Cortex of kidney (tissue), 1 donor: ENCODE data around the gene PAGR1.
"Not testable (repeated sequence)": the region's sequence is repeated elsewhere in the genome, so short reads cannot be mapped to it uniquely, and the experiment has no call there.

Experiments used
- DNase-seq: peaks from one replicate; lab custom pipeline; 2025; lab: John Stamatoyannopoulos, UW

The PAGR1 gene

GRCh38 chr16:29791845-29792807, 23.8 kb upstream of the PAGR1 start:
- no peak for DNase-seq

GRCh38 chr16:29793153-29793552, 22.8 kb upstream of the PAGR1 start:
- not testable (repeated sequence) for DNase-seq

GRCh38 chr16:29794231-29794710, 21.7 kb upstream of the PAGR1 start:
- no peak for DNase-seq

GRCh38 chr16:29802416-29802935, 13.5 kb upstream of the PAGR1 start:
- no peak for DNase-seq

GRCh38 chr16:29804020-29804419, 11.9 kb upstream of the PAGR1 start:
- no peak for DNase-seq

DNA sequence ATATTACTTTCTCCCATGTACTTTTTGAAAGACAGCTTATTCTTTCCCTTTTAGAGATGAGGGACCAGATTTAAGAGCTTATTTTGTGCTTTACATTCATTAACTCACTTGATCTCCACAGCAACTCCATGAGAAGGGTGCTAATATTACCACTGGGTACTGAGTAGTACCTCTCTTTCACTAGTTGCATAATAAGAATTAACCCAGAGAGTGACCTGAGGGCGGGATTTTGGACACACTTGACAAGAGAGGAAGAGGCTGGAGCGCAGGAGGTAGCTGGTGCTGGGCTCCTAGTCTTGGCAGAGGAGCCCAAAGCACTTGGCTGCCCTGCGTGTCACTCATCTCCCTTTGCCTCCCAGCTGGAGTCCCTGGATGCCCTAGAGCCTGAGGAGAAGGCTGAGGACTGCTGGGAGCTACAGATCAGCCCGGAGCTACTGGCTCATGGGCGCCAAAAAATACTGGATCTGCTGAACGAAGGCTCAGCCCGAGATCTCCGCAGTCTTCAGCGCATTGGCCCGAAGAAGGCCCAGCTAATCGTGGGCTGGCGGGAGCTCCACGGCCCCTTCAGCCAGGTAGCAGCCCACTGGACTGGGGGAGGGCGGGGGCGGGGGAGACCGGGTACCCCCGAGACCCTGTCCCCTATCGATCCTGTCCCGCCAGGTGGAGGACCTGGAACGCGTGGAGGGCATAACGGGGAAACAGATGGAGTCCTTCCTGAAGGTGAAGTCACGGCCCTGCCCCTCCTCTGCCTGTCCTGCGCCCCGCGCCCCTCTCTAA, 11.3 kb upstream of the PAGR1 start:
- DNase-seq, result no peak

GRCh38 chr16:29805232-29806098, 10.5 kb upstream of the PAGR1 start:
- DNase-seq, result peak; percentile 59

- DNase-seq, result no peak
Observed at GRCh38 chr16:29806099-29806579, 9.8 kb upstream of the PAGR1 start, which contains the start of gene MAZ. Gene MAZ (plus strand): TSS chr16:29806529. CDS start chr16:29806702, 173 bp downstream.

- no peak for DNase-seq
Observed at GRCh38 chr16:29806641-29807425, 9.1 kb upstream of the PAGR1 start.

DNA sequence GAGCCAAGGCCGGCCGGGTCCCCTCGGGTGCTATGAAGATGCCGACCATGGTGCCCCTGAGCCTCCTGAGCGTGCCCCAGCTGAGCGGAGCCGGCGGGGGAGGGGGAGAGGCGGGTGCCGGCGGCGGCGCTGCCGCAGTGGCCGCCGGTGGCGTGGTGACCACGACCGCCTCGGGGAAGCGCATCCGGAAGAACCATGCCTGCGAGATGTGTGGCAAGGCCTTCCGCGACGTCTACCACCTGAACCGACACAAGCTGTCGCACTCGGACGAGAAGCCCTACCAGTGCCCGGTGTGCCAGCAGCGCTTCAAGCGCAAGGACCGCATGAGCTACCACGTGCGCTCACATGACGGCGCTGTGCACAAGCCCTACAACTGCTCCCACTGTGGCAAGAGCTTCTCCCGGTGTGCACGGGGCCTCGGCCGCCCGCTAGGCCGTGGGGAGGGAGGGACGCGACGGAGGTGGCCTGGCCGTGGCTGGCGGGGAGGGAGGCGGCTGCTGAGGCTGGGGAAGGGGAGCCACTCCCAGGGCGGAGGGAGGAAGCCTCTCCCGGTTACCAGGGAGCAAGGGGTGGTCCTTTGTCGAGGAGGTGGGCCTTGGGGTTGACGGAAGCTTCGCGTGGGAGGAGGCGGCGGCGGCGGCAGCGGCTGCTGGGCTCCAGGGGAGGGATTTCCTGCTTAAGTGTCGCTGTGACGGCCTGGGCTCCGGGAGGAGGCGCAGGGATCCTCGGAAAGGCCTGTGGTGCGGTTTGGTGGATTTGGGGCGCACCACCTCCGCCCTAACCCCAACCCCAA, 8.3 kb upstream of the PAGR1 start:
- DNase-seq, result no peak

DNA sequence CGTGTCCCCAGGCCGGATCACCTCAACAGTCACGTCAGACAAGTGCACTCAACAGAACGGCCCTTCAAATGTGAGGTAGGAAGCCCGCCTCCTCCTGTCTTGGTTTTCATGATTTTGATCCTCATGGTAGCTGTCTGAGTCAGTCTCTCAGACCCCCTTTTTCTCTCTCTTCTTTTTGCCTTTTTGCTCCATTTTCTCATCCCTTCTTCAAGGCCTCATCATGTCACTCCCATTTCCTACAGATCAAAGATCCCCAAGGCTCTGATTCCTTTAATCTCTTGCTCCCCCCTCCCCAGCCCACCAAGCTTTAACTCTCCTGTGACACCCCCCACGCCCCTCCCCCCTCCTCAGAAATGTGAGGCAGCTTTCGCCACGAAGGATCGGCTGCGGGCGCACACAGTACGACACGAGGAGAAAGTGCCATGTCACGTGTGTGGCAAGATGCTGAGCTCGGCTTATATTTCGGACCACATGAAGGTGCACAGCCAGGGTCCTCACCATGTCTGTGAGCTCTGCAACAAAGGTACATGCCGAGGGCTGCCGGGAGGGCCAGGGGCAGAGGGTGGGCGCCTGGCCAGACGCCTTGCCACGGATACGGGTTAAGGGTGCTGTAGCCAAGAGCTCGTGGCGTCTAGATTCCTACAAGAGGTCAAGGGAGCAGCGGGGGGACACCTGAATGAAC, 7.6 kb upstream of the PAGR1 start:
- DNase-seq, result no peak

- DNase-seq, result no peak
Observed at GRCh38 chr16:29809031-29809747, 6.8 kb upstream of the PAGR1 start.

GRCh38 chr16:29809850-29810698, 5.9 kb upstream of the PAGR1 start:
- no peak for DNase-seq

DNA sequence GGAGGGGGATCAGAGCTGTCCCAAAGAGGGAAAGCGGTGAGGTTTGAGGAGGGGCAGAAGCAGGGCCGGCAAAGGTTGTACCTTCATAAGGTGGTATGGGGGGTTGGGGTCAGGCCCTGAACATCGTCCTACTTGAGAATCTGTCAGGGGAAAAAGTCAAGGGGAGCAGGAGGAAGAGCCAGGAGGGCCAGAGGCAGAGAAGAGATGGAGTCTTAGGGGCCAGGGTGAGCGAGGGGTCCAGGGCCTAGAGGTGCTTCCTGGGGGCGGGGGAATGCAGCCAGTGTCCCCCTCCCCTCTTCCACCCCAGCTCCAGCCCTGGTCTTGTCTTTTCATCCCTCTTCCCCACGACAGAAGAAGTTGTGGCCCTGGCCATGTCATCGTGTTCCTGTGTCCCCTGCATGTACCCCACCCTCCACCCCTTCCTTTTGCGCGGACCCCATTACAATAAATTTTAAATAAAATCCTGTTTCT, 5.2 kb upstream of the PAGR1 start:
- DNase-seq, result no peak

- no peak for DNase-seq
Observed at GRCh38 chr16:29811170-29811895, 4.6 kb upstream of the PAGR1 start.

DNA sequence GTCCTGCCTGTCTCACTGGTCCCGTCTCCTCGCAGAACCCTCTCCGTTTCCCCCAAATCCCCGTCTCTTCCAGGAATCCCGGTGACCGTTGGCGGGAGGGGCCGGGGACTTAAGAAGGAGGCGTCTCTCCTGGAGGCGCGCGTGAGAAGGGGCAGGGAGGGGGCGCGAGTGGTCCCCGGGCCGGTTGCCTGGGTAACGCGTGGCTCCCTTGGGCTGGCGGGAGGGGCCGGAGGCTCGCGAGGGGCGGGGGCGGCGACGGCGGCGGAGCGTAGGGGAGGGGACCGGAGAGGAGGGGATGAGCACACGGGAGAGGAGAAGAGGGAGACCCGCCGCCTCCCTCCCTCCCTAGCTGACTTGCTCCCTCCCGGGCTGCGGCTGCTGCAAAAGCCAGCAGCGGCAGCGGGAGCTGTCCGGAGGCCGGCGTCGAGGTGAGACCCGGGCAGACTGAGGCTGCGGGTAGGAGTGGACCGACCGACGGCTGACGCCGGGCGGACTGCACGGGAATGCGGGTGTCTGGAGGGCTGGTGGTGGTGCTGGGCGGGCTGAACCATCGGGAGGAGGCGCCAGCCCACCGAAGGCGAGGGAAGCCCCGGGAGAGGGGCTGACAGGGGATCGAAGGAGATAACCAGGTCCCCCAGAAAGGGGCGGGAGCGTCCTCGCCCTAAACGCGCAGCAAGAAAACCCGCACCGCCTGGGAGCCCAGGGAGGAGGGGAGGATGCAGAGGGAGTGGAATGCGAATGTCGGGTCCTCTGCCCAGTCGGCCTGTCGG, 3.9 kb upstream of the PAGR1 start, which contains the start of gene PRRT2:
Gene PRRT2 (plus strand): TSS at position 298 of the 770 bp plus-strand sequence. CDS start 862 bp downstream, outside the sequence.
- no peak for DNase-seq
